GM10266 (cell line): ENCODE data around the gene OSER1.

Source experiments
- DNase-seq: peaks from one replicate; pipeline ENCODE4 v3.0.0; 2012; ENCODE audit errors: extremely low spot score
- CTCF ChIP-seq: IDR thresholded peaks from 2 replicates; pipeline ENCODE4 v1.5.1; 2012; ENCODE audit warnings: mild to moderate bottlenecking, low read depth; ENCODE audit not compliant: control insufficient read depth, insufficient read depth; ENCODE audit errors: missing control alignments

Gene OSER1

GRCh38 chr20:44208165-44208564 lies 2.4 kb downstream of the OSER1 start:
- no peak for DNase-seq
- no peak for TF ChIP-seq CTCF

GRCh38 chr20:44207126-44207723 lies 3.3 kb downstream of the OSER1 start:
- no peak for DNase-seq
- no peak for TF ChIP-seq CTCF

GRCh38 chr20:44206132-44206531 lies 4.4 kb downstream of the OSER1 start:
- no peak for TF ChIP-seq CTCF
- no peak for DNase-seq

GRCh38 chr20:44204832-44205215 lies 5.7 kb downstream of the OSER1 start:
- DNase-seq = no peak
- no peak for TF ChIP-seq CTCF

- DNase-seq = no peak
- TF ChIP-seq CTCF = no peak
Measured at GRCh38 chr20:44204156-44204831, 6.3 kb downstream of the OSER1 start.

GRCh38 chr20:44203161-44203560 lies 7.4 kb downstream of the OSER1 start:
- TF ChIP-seq CTCF = no peak
- DNase-seq = no peak

- no peak for TF ChIP-seq CTCF
- no peak for DNase-seq
Measured at GRCh38 chr20:44200983-44201382, 9.6 kb downstream of the OSER1 start.
